Karpas-422 (cell line): Measurements from ENCODE around the gene ARID1B. TPM values are rescaled to one million over a fixed set of nuclear protein-coding genes. Genes with fewer than 3 reads are reported as not detected.

ENCODE experiments used
- DNase-seq: peaks from one replicate; pipeline ENCODE4 v3.0.0-alpha.2; 2015
- H2AFZ ChIP-seq: fragments of 200-600 bp; sonication (generic); 2 replicates; pipeline ENCODE4 v1.6.1; 2014; ENCODE audit warnings: antibody characterized with exemption, low read length, mixed read lengths
- H3K27ac ChIP-seq: fragments of 200-600 bp; sonication (generic); 2 replicates; pipeline ENCODE4 v1.5.1; 2014; ENCODE audit warnings: mild to moderate bottlenecking, low read length, moderate library complexity
- H3K27me3 ChIP-seq: fragments of 200-600 bp; sonication (generic); 2 replicates; pipeline ENCODE4 v1.6.1; 2014; ENCODE audit warnings: low read length, mixed read lengths
- H3K36me3 ChIP-seq: fragments of 200-600 bp; sonication (generic); 2 replicates; pipeline ENCODE4 v1.6.1; 2014; ENCODE audit warnings: low read length, mixed read lengths; ENCODE audit not compliant: insufficient read depth
- H3K4me1 ChIP-seq: fragments of 200-600 bp; sonication (generic); 2 replicates; pipeline ENCODE4 v1.6.1; 2014; ENCODE audit warnings: mild to moderate bottlenecking, low read length, mixed read lengths
- H3K4me2 ChIP-seq: fragments of 200-600 bp; sonication (generic); 2 replicates; pipeline ENCODE4 v1.6.1; 2014; ENCODE audit warnings: low read length, low read depth, mild to moderate bottlenecking; ENCODE audit not compliant: poor library complexity, severe bottlenecking
- H3K4me3 ChIP-seq: fragments of 200-600 bp; sonication (generic); 2 replicates; pipeline ENCODE4 v1.5.1; 2014; ENCODE audit warnings: mild to moderate bottlenecking, antibody characterized with exemption, low read length, mixed read lengths
- H3K79me2 ChIP-seq: fragments of 200-600 bp; sonication (generic); 2 replicates; pipeline ENCODE4 v1.6.1; 2014; ENCODE audit warnings: mild to moderate bottlenecking, low read length, mixed read lengths
- H3K9ac ChIP-seq: fragments of 200-600 bp; sonication (generic); 2 replicates; pipeline ENCODE4 v1.6.0; 2014; ENCODE audit warnings: low read length
- H3K9me2 ChIP-seq: fragments of 200-600 bp; sonication (generic), shearing (Covaris generic); replicated peaks from 2 replicates; pipeline ENCODE4 v1.6.0; 2014; ENCODE audit warnings: mild to moderate bottlenecking, low read length, moderate library complexity; ENCODE audit not compliant: insufficient read depth
- H3K9me3 ChIP-seq: fragments of 300-700, 200-600 bp; sonication (generic); 2 replicates; pipeline ENCODE4 v1.6.1; 2014; ENCODE audit warnings: low read length, mixed read lengths
- H4K20me1 ChIP-seq: fragments of 200-600 bp; sonication (generic); 2 replicates; pipeline ENCODE4 v1.6.1; 2014; ENCODE audit warnings: mild to moderate bottlenecking, antibody characterized with exemption, low read length, low read depth; ENCODE audit not compliant: insufficient read depth
- total RNA-seq: library from RNA; depleted of rRNA; stranded (reverse); fragments of >200 nt; shearing (Covaris generic); gene quantifications from 2 replicates; pipeline ENCODE4 v1.2.3, GENCODE V29; 2014; ENCODE audit warnings: low replicate concordance

ARID1B gene
- total RNA-seq, 1 experiment from 2014 or later: 174 TPM

DNA sequence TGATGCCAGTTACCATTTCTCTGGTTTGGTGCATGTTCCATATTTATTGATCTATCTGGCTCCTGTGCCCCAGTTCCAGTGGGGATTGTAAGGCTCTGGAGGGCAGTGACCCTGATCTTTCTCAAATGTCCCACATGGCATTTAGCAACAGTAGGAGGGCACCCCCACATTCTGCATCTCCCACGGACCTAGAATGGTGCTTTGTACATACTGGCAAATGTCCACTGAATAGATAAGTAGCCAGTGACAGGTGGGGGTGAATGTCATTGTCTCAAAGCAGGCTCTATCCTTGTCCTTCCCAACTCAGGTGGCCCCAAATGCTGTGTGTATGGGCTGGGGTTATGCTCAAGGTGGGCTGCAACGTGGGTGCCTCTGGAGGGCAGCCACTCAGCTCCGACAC, 462.0 kb downstream of the ARID1B start:
- Histone ChIP-seq H3K9me2 (no peaks in the 10 kb centered on the region), H3K4me2 (no peak overlapping the region), H3K4me3 (no peak overlapping the region), H3K27me3 (no peaks in the 10 kb centered on the region), H3K27ac (no peak overlapping the region), H3K4me1 (peaks cover 8% of the 10 kb centered on the region), H3K9me3 (no peaks in the 10 kb centered on the region), H4K20me1 (no peaks in the 10 kb centered on the region), H2AFZ (no peak overlapping the region), H3K36me3 (peaks cover 9% of the 10 kb centered on the region; the same call in 1 of the 2 replicates), H3K79me2 (no peaks in the 10 kb centered on the region), H3K9ac (no peak overlapping the region)
- no peak for DNase-seq

- Histone ChIP-seq H3K27me3 (no peaks in the 10 kb centered on the region), H4K20me1 (no peaks in the 10 kb centered on the region), H3K4me2 (no peak overlapping the region), H3K79me2 (no peaks in the 10 kb centered on the region), H3K4me1 (peaks cover 13% of the 10 kb centered on the region), H3K9me2 (no peaks in the 10 kb centered on the region), H2AFZ (no peak overlapping the region), H3K27ac (no peak overlapping the region), H3K9me3 (no peaks in the 10 kb centered on the region), H3K9ac (no peak overlapping the region), H3K4me3 (no peak overlapping the region), H3K36me3 (peaks cover 9% of the 10 kb centered on the region; the same call in 1 of the 2 replicates)
- DNase-seq: no peak
These were observed 462.5 kb downstream of the ARID1B start for GRCh38 chr6:157239671-157240058.

- Histone ChIP-seq H2AFZ (no peak overlapping the region), H3K27ac (no peak overlapping the region), H3K36me3 (peaks cover 9% of the 10 kb centered on the region; the same call in 1 of the 2 replicates), H3K27me3 (no peaks in the 10 kb centered on the region), H3K4me3 (no peak overlapping the region), H3K9me2 (no peaks in the 10 kb centered on the region), H3K4me1 (peaks cover 19% of the 10 kb centered on the region), H3K9me3 (no peaks in the 10 kb centered on the region), H3K79me2 (no peaks in the 10 kb centered on the region), H3K9ac (no peak overlapping the region), H3K4me2 (no peak overlapping the region), H4K20me1 (no peaks in the 10 kb centered on the region)
- DNase-seq: no peak
These were observed 463.1 kb downstream of the ARID1B start for GRCh38 chr6:157240059-157240959.

DNA sequence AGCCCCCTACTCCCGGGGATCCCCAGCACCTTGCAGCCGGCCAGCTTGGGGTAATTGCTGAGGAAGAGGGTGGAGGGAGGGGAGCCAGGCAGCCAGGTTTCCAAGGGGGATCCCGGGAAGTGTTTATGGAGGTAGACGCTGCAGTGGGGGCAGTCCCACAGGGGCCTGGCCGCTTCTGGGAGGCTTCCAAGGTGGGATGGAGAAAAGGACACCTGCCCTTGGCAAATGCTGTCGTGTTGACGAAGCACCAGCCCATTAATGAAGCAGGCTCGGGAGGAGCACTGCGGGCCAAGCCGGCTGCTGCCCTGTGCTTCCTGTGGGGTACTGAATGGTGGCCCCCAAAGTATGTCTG, 463.8 kb downstream of the ARID1B start:
- Histone ChIP-seq H3K9me2 (no peaks in the 10 kb centered on the region), H3K9me3 (no peaks in the 10 kb centered on the region), H3K27me3 (no peaks in the 10 kb centered on the region), H3K4me3 (no peak overlapping the region), H3K79me2 (no peaks in the 10 kb centered on the region), H3K9ac (no peak overlapping the region), H4K20me1 (no peaks in the 10 kb centered on the region), H3K4me1 (peaks cover 21% of the 10 kb centered on the region), H3K4me2 (no peak overlapping the region), H3K36me3 (peaks cover 9% of the 10 kb centered on the region; the same call in 1 of the 2 replicates), H2AFZ (no peak overlapping the region), H3K27ac (no peak overlapping the region)
- DNase-seq: no peak

DNA sequence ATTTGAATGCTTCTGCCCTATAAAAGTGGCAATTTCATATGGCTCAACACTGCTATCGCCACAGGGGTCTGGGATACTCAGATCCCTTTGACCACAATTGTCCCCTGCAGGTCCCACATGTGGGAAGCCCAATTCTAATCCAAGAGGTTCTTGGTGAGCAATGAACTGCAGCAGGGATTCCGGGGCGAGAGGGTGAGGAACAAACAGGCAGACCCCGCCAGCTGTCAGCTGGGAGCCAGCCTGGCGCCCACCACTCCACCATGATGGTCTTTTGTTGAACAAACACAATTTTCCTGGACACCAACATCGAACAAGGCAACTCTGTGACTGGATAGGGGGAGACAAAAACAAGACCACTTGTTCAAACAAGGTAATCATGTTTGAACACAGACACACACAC, 465.6 kb downstream of the ARID1B start:
- Histone ChIP-seq H3K27me3 (no peaks in the 10 kb centered on the region), H2AFZ (no peak overlapping the region), H3K4me2 (no peak overlapping the region), H3K9me2 (no peaks in the 10 kb centered on the region), H3K4me1 (peaks cover 21% of the 10 kb centered on the region), H4K20me1 (no peaks in the 10 kb centered on the region), H3K36me3 (peaks cover 11% of the 10 kb centered on the region; the same call in 1 of the 2 replicates), H3K4me3 (no peak overlapping the region), H3K27ac (no peak overlapping the region), H3K79me2 (no peaks in the 10 kb centered on the region), H3K9ac (no peak overlapping the region), H3K9me3 (peaks cover 3% of the 10 kb centered on the region; the same call in 1 of the 2 replicates)
- DNase-seq: no peak

DNA sequence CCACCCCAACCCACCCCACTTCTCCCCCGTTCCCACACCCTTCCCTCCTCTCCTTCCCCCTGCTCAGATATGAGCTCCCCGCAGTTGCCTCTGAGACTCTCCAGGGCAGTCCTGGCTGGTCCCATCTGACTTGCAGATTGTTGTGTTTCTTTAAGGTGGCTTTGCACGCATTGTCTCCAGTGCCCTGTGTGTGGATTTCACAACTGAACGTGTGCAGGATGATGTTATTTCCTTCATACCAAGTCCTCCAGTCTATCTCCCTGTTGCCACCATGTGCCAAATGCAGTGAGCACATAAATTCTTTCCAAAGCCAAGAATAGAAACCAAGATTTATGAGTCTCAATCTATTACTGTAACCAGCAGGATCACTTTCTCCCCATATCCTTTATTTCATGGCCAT, 467.0 kb downstream of the ARID1B start:
- Histone ChIP-seq H3K4me1 (peaks cover 21% of the 10 kb centered on the region), H2AFZ (no peak overlapping the region), H3K27ac (peak overlapping the region; percentile 82)

GRCh38 chr6:157244780-157245179, 467.6 kb downstream of the ARID1B start:
- Histone ChIP-seq H3K27ac (peak overlapping the region; percentile 82), H3K9me3 (peaks cover 9% of the 10 kb centered on the region; the same call in 1 of the 2 replicates), H3K4me2 (peak overlapping the region; percentile 37), H3K4me3 (no peak overlapping the region), H3K9me2 (no peaks in the 10 kb centered on the region), H3K9ac (peak overlapping the region; percentile 0), H3K27me3 (no peaks in the 10 kb centered on the region), H3K79me2 (no peaks in the 10 kb centered on the region), H2AFZ (no peak overlapping the region), H3K36me3 (peaks cover 21% of the 10 kb centered on the region), H3K4me1 (peaks cover 21% of the 10 kb centered on the region), H4K20me1 (no peaks in the 10 kb centered on the region)
- DNase-seq: no peak

More for the DNA sequence above, 467.0 kb downstream of the ARID1B start:
- no peaks in the 10 kb centered on the region for H4K20me1 ChIP-seq
- peak overlapping the region; percentile 0; the same call in 1 of the 2 replicates for H3K9ac ChIP-seq
- H3K4me3 ChIP-seq: no peak overlapping the region
- no peak for DNase-seq
- H3K27me3 ChIP-seq: no peaks in the 10 kb centered on the region
- peaks cover 9% of the 10 kb centered on the region; the same call in 1 of the 2 replicates for H3K9me3 ChIP-seq
- peaks cover 21% of the 10 kb centered on the region for H3K36me3 ChIP-seq
- H3K4me2 ChIP-seq: peak overlapping the region; percentile 37
- H3K79me2 ChIP-seq: no peaks in the 10 kb centered on the region
- H3K9me2 ChIP-seq: no peaks in the 10 kb centered on the region

DNA sequence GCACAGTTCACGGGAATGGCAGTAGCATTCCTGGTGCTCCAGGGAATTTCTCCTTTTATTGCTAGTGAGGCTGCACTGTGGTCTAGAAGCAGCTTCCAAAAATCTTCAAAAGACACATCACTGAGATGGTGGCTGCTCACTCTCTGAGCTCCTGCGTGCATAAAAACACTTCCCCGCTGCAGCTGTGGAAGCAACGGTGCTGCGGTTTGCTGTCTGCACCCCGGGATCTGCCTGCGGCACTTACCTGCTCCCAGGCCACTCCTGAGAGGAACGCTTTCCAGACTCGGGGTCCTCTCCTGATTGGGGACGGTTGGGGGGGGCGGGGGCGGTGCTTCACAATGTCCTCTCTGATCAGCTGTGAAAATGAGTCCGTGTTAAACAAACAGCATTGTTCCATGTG, 468.3 kb downstream of the ARID1B start:
- Histone ChIP-seq H3K4me1 (peaks cover 21% of the 10 kb centered on the region), H4K20me1 (no peaks in the 10 kb centered on the region), H3K79me2 (no peaks in the 10 kb centered on the region), H3K9me2 (no peaks in the 10 kb centered on the region), H3K4me2 (no peak overlapping the region), H3K4me3 (no peak overlapping the region), H3K27me3 (no peaks in the 10 kb centered on the region), H2AFZ (no peak overlapping the region), H3K9me3 (peaks cover 9% of the 10 kb centered on the region; the same call in 1 of the 2 replicates), H3K9ac (no peak overlapping the region), H3K27ac (no peak overlapping the region), H3K36me3 (peaks cover 21% of the 10 kb centered on the region)
- DNase-seq: no peak
